ENCODE data around the gene PRR23E.

The PRR23E gene

DNA sequence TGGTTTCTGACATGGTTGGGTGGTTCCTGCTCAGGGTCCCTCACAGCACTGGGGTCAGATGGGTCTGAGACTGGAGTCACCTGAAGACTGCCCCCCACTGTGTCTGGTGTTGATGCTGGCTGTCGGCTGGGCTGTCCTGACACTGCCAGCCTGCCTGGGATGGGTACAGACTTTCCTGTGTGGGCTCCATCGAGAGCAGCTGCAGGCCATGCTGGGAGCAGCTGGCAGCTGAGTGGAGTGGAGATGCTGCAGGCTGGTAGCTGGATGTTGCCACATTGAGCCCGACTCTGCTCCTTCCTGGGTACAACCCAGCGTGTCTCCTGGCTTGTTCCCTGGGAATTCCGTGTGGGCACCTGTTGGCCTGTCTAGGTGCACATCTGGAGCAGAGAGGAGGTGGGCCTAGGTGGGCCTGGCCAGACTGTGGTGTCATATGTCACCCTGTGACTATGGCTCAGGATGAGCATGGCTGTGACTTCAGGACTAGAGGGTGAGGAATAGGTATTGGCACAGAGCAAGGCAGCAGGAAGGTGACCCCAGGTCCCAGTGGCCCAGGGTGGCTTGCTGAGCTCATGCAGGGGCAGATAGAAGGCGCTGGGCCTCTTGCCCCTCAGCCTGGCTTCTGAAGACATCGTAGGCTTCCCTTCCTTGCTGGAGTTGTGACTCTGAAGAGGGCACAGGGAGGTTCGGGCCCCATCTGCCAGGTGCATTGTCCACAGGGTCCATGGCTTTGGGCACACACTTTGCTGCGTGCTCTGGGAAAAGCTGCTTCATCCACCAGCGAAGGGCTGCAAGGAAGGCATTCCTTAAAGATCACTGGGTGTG lies 40.0 kb upstream of the PRR23E start:
- H3K9ac ChIP-seq: no peak overlapping the region

DNA sequence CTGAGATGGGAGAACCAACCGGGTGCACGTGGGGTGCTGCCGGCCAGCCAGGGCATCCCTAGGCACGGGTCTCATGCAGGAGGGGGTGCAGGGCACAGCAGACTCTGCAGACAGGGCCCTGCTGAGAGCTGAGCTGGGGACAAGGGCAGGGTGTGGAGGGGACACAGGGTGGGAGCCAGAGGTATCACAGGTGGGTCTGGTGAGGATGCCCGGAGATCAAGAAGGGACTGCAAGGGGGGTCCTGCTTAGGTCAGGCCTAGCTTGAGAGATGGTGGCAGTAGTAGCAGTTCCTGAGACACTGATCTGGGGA lies 39.5 kb upstream of the PRR23E start:
- Histone ChIP-seq H3K36me3 (no peaks in the 10 kb centered on the region), H3K27ac (no peak overlapping the region), H3K27me3 (no peaks in the 10 kb centered on the region), H3K9ac (no peak overlapping the region), H3K4me2 (no peak overlapping the region), H4K20me1 (peaks cover 4% of the 10 kb centered on the region; the same call in 1 of the 2 replicates), H3K4me3 (no peak overlapping the region), H3K4me1 (no peaks in the 10 kb centered on the region), H3K9me3 (no peaks in the 10 kb centered on the region)
- TF ChIP-seq Cebpa-rat (IDR thresholded peaks at IDR 0.05): no peak

More for the DNA sequence above, 40.0 kb upstream of the PRR23E start:
- H3K27ac ChIP-seq: no peak overlapping the region
- H3K4me1 ChIP-seq: no peaks in the 10 kb centered on the region
- no peaks in the 10 kb centered on the region; the same call in 1 of the 2 replicates for H4K20me1 ChIP-seq
- H3K36me3 ChIP-seq: no peaks in the 10 kb centered on the region
- H3K9me3 ChIP-seq: no peaks in the 10 kb centered on the region
- no peaks in the 10 kb centered on the region for H3K27me3 ChIP-seq
- no peak overlapping the region for H3K4me2 ChIP-seq
- TF ChIP-seq Cebpa-rat (IDR thresholded peaks at IDR 0.05): no peak
- H3K4me3 ChIP-seq: no peak overlapping the region

DNA sequence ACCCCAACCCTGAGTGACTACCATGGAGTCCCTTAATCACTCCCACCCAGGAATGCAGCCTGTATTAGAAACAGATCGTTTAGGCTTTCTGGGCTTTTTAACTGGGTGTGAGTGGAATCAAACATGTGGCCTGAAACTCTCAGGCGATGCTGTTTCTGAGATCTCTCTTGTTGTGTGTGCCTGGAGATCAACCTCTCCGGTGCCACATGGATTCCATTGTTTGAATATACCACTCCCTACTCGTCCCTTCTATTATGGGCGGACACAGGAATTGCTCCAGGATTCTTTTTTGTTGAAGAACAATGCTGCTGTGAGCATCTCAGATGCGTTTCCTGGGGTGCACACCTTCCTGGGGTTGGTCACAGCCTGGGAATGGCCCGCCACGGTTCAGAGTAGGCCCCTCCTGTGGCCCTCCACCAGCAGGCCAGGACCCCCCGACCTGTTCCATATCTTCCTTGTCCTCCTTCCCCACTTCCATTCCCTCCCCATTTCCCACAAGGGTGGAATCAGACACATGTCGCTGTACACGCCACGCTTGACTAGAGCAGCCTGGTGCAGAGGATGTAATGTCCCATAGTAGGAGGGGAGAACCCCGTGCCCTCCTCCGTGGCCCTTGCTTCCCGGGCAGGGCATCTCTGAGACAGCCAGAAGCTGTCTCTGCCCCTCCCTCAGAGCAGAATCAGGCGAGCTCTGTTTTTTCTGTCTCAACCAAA lies 36.4 kb upstream of the PRR23E start:
- no peaks in the 10 kb centered on the region for H3K9me3 ChIP-seq
- H3K27ac ChIP-seq: no peak overlapping the region
- H3K4me3 ChIP-seq: no peak overlapping the region
- TF ChIP-seq Cebpa-rat (IDR thresholded peaks at IDR 0.05): no peak
- H3K36me3 ChIP-seq: no peaks in the 10 kb centered on the region
- no peak overlapping the region for H3K9ac ChIP-seq
- H3K4me2 ChIP-seq: no peak overlapping the region
- no peaks in the 10 kb centered on the region; the same call in 1 of the 2 replicates for H3K4me1 ChIP-seq
- H4K20me1 ChIP-seq: peaks cover 20% of the 10 kb centered on the region; the same call in 1 of the 2 replicates
- H3K27me3 ChIP-seq: no peaks in the 10 kb centered on the region; the same call in 1 of the 2 replicates

DNA sequence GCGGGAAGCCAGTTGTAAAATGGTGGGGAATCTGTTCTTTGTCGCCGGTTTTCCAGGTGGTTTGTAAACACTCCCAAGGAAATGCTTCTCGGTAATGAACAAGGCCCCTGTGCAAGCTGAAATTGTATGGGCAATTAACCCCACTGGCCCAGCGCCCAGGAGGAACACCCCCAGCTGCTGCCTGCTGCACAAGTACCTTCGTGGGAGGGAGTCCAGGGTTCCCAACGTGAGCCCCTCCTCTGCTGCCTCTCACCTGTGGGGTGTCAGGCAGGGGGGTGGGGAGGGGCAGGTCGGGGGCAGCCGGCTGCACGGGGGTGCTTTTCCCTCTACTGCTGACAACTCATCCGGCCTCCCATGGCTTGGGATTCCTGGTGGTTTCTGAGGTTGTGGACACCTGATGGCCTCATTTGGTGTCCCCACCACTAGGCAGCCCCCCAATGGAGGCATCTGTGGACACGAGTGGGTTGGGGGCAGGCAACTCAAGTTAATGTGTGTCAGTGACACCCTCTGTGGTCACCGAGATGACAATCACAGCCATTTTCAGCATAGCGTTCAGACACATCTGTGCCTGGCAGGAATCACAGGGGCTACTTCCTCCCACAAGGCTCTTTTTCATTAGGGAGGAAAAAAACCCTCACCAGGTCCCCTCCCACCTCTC lies 35.6 kb upstream of the PRR23E start:
- Histone ChIP-seq H3K27ac (no peak overlapping the region), H3K27me3 (no peaks in the 10 kb centered on the region; the same call in 1 of the 2 replicates), H3K4me3 (no peak overlapping the region), H3K4me2 (no peak overlapping the region), H3K9me3 (no peaks in the 10 kb centered on the region), H3K36me3 (no peaks in the 10 kb centered on the region), H3K9ac (no peak overlapping the region), H4K20me1 (peaks cover 20% of the 10 kb centered on the region; the same call in 1 of the 2 replicates), H3K4me1 (no peaks in the 10 kb centered on the region; the same call in 1 of the 2 replicates)
- TF ChIP-seq Cebpa-rat (IDR thresholded peaks at IDR 0.05): no peak

DNA sequence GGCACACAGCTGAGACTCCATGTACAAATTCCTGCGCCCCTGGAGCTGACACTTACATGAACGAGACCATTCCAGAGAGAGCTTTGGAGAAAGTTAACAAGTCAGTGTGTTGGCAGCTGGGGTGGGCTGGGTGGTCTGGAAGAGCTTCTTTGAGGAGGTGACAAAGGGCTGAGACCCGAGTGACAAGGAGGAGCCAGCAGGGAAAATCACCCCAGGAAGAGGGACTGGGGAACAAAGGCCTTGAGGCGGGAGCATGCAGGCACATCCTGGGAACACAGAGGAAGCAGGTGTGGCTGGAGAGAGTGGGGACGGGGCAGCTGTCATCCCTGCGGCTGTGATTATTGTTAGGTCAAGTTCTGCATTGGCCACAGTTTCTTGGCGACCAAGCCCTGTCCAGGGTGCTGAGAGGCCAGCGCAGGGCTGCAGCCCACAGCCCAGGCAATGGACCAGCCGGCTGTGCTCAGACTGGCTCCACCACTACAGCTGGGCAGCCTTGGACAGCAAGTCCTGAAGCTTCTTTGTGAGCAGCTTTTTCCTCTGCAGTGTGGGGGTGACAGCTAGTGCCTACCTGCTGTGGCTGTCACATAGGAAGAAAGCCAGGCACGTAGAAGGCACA lies 34.2 kb upstream of the PRR23E start:
- Histone ChIP-seq H3K9me3 (no peaks in the 10 kb centered on the region), H3K4me2 (no peak overlapping the region), H3K9ac (no peak overlapping the region), H3K27me3 (no peaks in the 10 kb centered on the region; the same call in 1 of the 2 replicates), H3K27ac (no peak overlapping the region), H3K4me3 (no peak overlapping the region), H3K4me1 (no peaks in the 10 kb centered on the region; the same call in 1 of the 2 replicates), H4K20me1 (peaks cover 29% of the 10 kb centered on the region; the same call in 1 of the 2 replicates), H3K36me3 (no peaks in the 10 kb centered on the region)
- TF ChIP-seq Cebpa-rat (IDR thresholded peaks at IDR 0.05): no peak

DNA sequence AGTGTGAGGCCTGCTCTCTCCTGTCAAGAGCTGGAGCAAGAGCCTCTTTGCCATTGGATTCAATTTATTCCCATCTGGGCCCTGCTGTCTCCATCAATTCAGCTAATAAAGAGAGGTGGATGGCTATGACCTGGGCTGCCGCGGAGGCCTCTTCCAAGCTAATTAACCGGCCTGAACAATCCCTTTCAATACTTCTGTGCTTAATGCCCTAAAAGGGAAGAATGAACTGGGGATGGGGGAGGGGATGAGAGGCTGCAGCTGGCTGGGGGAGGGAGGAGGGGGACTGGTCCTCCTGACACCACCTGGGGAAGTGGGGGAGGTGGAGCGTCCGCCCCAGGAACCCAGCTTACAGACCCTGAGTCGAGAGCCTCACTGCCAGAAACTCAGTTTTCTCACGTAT lies 33.4 kb upstream of the PRR23E start:
- Histone ChIP-seq H3K9ac (no peak overlapping the region), H3K27ac (no peak overlapping the region), H3K4me1 (no peaks in the 10 kb centered on the region; the same call in 1 of the 2 replicates), H3K9me3 (no peaks in the 10 kb centered on the region), H4K20me1 (peaks cover 34% of the 10 kb centered on the region; the same call in 1 of the 2 replicates), H3K36me3 (no peaks in the 10 kb centered on the region), H3K4me3 (no peak overlapping the region), H3K4me2 (no peak overlapping the region), H3K27me3 (no peaks in the 10 kb centered on the region; the same call in 1 of the 2 replicates)
- no peak for TF ChIP-seq Cebpa-rat (IDR thresholded peaks at IDR 0.05)

DNA sequence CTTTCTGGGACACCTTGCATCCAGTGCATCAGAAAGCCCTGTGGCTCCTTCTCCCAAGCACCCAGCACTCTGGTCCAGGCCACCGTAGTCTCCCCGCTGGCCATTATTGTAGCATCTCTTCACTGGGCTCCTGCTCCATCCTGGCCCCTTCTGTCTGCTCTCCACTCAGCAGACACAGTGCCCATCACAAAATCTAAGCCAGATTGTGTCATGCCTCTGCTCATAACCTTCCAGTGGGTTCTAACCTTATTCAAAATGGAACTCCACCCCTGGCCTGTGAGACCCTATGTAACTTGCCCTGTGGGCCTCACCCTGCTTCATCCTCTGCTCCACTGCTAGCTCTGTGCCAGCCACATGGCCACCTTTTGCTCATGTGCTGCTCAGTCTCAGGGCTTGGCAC lies 31.7 kb upstream of the PRR23E start:
- no peaks in the 10 kb centered on the region; the same call in 1 of the 2 replicates for H3K4me1 ChIP-seq
- H3K27me3 ChIP-seq: no peaks in the 10 kb centered on the region; the same call in 1 of the 2 replicates
- TF ChIP-seq Cebpa-rat (IDR thresholded peaks at IDR 0.05): no peak
- peaks cover 37% of the 10 kb centered on the region; the same call in 1 of the 2 replicates for H4K20me1 ChIP-seq
- H3K27ac ChIP-seq: no peak overlapping the region
- no peak overlapping the region for H3K4me2 ChIP-seq
- H3K9ac ChIP-seq: no peak overlapping the region
- no peaks in the 10 kb centered on the region for H3K36me3 ChIP-seq
- no peaks in the 10 kb centered on the region for H3K9me3 ChIP-seq
- no peak overlapping the region for H3K4me3 ChIP-seq

DNA sequence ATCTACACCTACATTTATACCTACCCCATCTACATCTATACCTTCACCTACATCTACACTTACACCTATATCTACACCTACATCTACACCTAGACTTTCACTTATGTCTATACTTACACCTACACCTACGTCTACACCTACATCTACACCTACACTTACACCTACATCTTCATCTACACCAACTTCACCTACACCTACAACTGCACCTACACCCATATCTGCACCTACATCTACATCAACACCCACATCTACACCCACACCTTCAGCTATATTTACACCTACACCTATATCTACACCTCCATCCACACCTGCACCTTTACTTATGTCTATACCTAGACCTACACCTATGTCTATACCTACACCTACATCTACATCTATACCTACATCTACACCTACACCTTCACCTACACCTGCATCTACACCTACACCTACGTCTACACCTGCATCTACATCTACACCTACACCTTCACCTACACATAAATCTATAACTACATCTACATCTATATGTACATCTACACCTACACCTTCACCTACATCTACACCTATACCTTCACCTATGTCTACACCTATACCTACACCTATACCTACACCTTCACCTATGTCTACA lies 30.9 kb upstream of the PRR23E start:
- peaks cover 37% of the 10 kb centered on the region; the same call in 1 of the 2 replicates for H4K20me1 ChIP-seq
- no peaks in the 10 kb centered on the region for H3K36me3 ChIP-seq
- no peak overlapping the region for H3K4me2 ChIP-seq
- no peak overlapping the region for H3K27ac ChIP-seq
- no peak overlapping the region for H3K4me3 ChIP-seq
- no peaks in the 10 kb centered on the region; the same call in 1 of the 2 replicates for H3K4me1 ChIP-seq
- TF ChIP-seq Cebpa-rat (IDR thresholded peaks at IDR 0.05): no peak
- no peak overlapping the region for H3K9ac ChIP-seq
- H3K27me3 ChIP-seq: no peaks in the 10 kb centered on the region; the same call in 1 of the 2 replicates
- no peaks in the 10 kb centered on the region for H3K9me3 ChIP-seq

Data from BLaER1 (cell line).